ENCODE results near the gene PAX8.

PAX8 gene

DNA sequence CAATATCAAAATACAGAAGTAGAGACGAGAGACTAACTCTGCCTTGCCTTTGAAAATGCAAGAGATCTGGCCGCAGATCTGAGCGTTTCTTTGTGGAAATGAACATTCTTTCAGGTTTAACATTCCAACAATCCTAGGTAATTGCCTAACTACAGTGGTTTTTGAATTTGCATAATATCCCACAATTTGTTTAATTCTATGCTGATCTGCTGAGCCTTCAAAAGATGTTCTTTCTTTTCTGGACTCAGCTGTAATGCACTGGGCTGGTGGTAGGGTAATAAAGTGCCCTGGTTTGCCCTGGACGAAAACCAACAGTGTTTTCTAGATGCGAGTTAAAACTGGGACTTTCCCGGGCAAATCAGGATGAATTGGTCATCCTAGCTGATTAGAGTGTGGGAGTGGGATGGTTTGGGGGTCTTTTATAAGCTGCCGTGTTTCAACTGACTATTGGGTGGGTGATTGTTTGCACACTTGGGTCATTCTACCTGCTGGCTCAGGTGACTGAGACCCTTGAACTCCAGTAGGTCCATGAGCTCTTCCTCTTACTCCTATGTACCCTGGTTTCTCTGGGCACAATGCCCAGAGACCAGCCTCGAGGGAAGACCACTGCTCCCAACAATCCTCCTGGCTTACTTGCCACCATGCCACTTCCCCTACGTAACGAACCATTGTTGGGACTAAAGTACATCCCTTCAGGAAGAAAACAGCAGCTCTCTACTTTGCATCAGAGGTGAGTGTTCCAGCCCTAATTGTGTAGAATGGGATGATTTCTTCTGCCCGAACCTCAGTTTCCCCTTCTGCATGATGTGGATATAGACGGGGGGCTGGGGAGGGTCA, 3.4 kb upstream of the PAX8 start:
- TF ChIP-seq ZFX (IDR thresholded peaks at IDR 0.05): no peak
- TF ChIP-seq, protein P1, sequence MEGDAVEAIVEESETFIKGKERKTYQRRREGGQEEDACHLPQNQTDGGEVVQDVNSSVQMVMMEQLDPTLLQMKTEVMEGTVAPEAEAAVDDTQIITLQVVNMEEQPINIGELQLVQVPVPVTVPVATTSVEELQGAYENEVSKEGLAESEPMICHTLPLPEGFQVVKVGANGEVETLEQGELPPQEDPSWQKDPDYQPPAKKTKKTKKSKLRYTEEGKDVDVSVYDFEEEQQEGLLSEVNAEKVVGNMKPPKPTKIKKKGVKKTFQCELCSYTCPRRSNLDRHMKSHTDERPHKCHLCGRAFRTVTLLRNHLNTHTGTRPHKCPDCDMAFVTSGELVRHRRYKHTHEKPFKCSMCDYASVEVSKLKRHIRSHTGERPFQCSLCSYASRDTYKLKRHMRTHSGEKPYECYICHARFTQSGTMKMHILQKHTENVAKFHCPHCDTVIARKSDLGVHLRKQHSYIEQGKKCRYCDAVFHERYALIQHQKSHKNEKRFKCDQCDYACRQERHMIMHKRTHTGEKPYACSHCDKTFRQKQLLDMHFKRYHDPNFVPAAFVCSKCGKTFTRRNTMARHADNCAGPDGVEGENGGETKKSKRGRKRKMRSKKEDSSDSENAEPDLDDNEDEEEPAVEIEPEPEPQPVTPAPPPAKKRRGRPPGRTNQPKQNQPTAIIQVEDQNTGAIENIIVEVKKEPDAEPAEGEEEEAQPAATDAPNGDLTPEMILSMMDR (conservative IDR thresholded peaks at IDR 0.05): no peak
- no peak overlapping the region for H3K27ac ChIP-seq

DNA sequence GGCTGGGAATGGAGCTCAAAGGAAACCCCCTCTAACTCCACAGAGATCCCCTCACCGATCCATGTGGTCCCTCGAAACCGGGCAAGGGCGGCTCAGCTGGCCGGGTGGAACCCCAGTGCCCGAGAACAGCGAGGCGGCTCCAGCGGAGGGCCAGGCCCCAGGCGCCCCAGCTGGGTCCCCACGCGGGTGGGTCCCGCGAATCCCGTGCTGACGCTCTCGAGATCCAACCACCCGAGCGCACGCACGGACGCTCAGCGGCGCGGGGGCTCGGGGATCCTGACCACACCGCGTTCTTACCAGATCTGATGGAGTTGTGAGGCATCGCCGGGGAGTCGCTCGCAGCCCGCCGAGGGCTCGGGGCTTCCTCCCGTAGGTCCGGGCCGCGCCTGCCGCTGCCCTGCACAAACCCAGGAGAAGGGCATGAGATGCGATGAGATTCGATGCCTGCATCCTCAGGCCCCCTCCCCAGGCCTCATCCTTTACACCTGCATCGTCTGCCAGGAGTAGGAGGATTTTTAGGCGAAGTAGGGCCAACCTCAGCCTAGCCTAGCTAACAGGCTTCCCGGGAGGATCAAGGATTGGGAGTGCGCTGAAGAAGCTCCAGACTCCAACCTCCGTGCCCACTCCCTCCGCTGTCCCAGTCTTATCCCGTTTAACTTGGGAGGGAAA, 514 bp downstream of the PAX8 start:
- H3K27ac ChIP-seq: no peak overlapping the region

DNA sequence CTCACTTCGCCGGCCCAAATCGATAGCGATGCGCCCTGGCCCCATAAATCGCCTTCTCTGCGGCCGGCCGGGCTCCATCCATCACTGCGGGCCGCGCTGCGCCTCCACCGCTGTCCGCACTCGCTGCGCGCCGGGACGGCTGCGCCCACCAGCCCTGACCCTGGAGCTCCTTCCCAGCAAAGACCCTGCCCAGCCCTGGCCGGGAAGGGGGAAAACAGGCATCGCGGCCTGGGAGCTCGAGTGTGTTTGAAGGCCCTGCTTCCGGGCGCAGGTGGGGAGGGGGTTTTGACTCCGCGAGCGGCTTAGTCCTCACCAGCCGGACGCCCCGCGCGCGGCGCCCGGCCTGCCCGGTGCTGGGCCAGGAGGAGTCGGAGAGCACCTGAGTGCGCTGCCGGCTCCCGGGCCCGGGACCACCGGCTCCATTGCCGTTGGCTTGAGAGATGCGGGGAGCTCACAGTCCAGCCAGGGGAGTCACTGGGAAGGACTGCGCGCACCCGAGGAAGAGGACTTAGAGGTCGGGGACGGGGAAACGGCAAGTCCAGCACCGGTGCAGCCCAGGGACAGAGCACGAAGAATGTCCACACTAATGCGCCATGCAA, 1.1 kb downstream of the PAX8 start:
- TF ChIP-seq, protein P1 (conservative IDR thresholded peaks at IDR 0.05): no peak
- no peak for TF ChIP-seq ZFX (IDR thresholded peaks at IDR 0.05)

More for the DNA sequence above, 514 bp downstream of the PAX8 start:
- TF ChIP-seq ZFX (IDR thresholded peaks at IDR 0.05): no peak
- TF ChIP-seq, protein P1 (conservative IDR thresholded peaks at IDR 0.05): no peak

DNA sequence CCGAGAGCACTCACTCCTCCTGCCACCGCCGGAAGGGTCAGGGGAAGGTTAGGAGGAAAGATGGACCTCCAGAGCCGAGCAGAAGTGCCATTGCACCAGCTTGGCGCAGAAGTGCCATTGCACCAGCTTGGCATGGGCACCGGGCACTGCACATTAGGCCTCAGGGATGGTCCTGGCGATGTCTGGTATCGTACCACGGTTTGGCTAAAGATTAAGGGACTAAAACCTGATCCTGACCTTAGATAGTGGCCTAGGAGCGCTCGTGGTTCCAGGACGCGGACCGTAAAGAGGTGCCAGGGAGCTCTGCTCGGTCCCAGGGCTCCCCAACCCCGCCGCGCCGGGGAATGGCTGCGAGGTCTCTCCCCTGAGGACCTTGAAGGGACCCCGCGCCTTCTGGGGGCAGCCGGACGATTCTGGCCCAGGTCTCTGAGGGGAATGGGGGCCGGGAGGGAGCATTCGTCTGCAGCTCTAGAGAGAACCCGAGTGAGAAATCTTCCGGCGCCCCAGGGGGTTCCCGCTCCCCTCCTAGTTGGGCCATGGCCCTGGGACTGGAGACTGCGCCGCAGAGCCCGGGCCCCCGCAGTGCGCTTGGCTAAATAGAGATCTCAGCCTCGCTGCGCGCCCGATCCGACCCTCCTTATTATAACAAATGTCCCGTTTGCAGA, 1.8 kb downstream of the PAX8 start:
- no peak overlapping the region for H3K27ac ChIP-seq
- no peak for TF ChIP-seq ZFX (IDR thresholded peaks at IDR 0.05)
- TF ChIP-seq, protein P1 (conservative IDR thresholded peaks at IDR 0.05): no peak

More for the DNA sequence above, 1.1 kb downstream of the PAX8 start:
- no peak overlapping the region for H3K27ac ChIP-seq

DNA sequence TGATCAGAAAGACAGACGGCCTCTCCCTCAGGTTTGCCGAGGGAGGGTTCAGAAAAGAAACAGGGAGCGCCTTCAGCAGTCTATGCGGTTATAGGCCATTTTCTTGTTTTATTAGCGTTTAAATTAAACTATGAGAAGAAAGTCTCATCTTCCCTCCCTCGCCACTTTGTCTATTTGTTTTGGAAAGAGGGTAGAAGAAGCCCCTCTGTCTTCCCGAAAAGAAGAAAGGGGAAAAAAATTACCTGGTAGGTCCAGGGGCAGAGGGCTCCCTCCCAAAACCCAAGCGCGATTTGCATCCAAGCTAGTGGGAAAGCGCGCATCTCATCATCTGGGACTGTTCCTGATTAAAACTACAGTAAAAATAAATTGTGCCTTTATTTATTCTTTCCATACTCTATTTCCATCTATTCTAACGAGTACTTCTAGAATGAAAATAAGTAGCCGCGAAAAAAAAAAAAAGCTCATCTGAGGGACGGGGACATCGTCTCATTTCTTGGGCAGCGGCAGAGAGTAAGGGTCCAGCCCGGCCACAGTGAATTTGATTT, 2.4 kb downstream of the PAX8 start:
- no peak for TF ChIP-seq ZFX (IDR thresholded peaks at IDR 0.05)
- TF ChIP-seq, protein P1 (conservative IDR thresholded peaks at IDR 0.05): no peak
- no peak overlapping the region for H3K27ac ChIP-seq

DNA sequence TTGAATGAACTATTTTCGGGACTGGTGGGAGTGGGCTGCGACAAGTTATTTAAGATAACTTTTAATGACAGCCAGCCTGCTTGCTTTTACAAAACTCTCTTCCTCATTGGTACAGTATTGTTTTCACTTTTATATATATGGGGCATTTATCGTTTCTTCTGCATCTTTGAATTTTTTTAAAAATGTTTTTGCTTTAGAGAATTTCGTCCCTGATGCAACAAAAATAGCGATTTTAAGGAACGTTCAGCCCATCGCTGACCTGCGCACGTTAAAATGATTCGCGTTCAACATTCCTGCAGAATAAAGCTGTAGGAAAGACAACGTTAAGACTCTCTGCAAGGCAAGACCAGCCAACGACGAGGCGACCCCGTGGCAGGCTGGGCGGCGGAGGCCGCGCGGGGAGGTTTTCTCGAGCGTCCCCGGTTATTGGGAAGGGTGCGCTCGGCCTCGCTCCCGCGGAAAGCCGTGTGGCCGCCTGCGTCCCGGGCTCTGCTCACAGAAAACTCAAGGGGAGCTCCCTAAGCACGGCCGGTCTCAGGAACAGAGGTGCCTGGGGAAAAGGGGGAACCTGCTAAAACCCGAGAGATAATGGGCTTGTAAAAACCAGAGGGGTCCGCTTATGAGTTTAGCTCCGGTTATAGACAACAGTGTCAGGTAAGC, 3.0 kb downstream of the PAX8 start:
- no peak for TF ChIP-seq ZFX (IDR thresholded peaks at IDR 0.05)
- TF ChIP-seq, protein P1 (conservative IDR thresholded peaks at IDR 0.05): no peak
- no peak overlapping the region for H3K27ac ChIP-seq
